ENCODE measurements around the gene PLEKHA5. TPM values are rescaled to one million over a fixed set of nuclear protein-coding genes. Genes with fewer than 3 reads are reported as not detected.
A peak's percentile ranks its signal among the peaks of the same experiment; 100 is the strongest.

The PLEKHA5 gene
- total and polyA plus RNA-seq, 2 of the 4 experiments (the other 2 are of a cell fraction): 5.3 to 12.2 TPM

DNA sequence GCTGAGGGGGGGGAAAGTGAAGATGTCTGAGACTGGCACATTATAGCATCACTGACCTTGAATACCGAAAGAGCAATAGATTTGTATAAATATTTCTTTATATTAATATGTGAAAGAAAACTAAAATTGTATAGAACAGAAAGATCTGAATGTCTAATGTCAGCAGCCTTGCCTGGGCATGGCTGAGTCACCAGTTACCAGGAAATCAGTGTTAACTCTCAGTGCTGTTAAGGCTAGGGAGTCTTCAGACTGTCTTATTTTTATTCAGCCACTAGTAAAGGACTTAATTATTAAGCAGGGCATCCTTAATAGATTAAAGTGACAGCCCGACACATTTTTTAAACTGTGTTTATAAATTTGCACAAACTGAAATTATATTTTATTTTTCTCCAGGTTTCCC, 186.9 kb downstream of the PLEKHA5 start:
- no peaks in the 10 kb centered on the region for H3K9me3 ChIP-seq (ENCODE audit: control insufficient read depth, insufficient read depth, low read length)
- H4K91ac ChIP-seq (ENCODE audit: insufficient read depth, low read depth, low read length): no peak overlapping the region
- dilution Hi-C loops (cut with HindIII; ENCODE audit: low sequenced_read_pairs, unreplicated experiment) (no loop called here), intact Hi-C loops (cut with micrococcal nuclease) (no loop called here), in situ Hi-C loops (cut with MboI; ENCODE audit: low sequenced_read_pairs) (no loop called here)
- WGBS, 2 experiments (ENCODE audit: extremely low coverage in 2 of 2, insufficient read length in 1 of 2): no CpG with 5 or more reads among the region's 2 CpGs
- ChIA-PET POLR2A (ENCODE audit: unreplicated experiment) (no interaction called here), CTCF (interaction anchor here (0.6 kb wide), 1 partner anchor 501 kb away, joined by 9 read pairs; no protein-coding TSS in a partner anchor)
- H3K14ac ChIP-seq (replicated peaks; ENCODE audit: low read depth, low read length): no peak overlapping the region
- H4K20me1 ChIP-seq (ENCODE audit: insufficient read depth, low read length): no peaks in the 10 kb centered on the region
- H2AK5ac ChIP-seq (ENCODE audit: low read depth, low read length): no peak overlapping the region
- H3K79me1 ChIP-seq (ENCODE audit: low read depth in 1 of 2, low read length in 2 of 2): 0 out of 4 replicates have a peak, but pooled peaks cover 0 to 2% of the 10 kb centered on the region in 2 experiments
- H3K9ac ChIP-seq (ENCODE audit: low read depth, low read length): no peak overlapping the region
- H3K4ac ChIP-seq (ENCODE audit: low read depth, low read length): no peak overlapping the region
- no peak overlapping the region for H2AK9ac ChIP-seq (replicated peaks; ENCODE audit: low read depth, low read length, poor library complexity)
- H3K4me3 ChIP-seq (ENCODE audit: insufficient read depth, low read depth, low read length): no peak overlapping the region
- H3K23ac ChIP-seq (ENCODE audit: low read depth, low read length): no peak overlapping the region
- H2AFZ ChIP-seq (replicated peaks; ENCODE audit: low read length, poor library complexity): no peak overlapping the region
- ATAC-seq (ENCODE audit: low read depth) (peak; percentile 96), DNase-seq (peak; percentile 49)
- BruUV-seq (replicated peaks): no TSS peak
- TF ChIP-seq MAZ (IDR thresholded peaks at IDR 0.05; ENCODE audit: borderline replicate concordance, low read depth, low read length): no peak
- peak; percentile 84 for TF ChIP-seq RFX5 (IDR thresholded peaks at IDR 0.05; ENCODE audit: low read depth, low read length)
- no peak for TF ChIP-seq FOS (IDR thresholded peaks at IDR 0.05; ENCODE audit: low read depth, low read length)
- no peak for TF ChIP-seq CHD1 (IDR thresholded peaks at IDR 0.05; ENCODE audit: low read depth, low read length)
- no peak for TF ChIP-seq POLR2A (IDR thresholded peaks at IDR 0.05; ENCODE audit: low read depth, low read length)
- no peak overlapping the region for H3K56ac ChIP-seq (ENCODE audit: extremely low read depth, insufficient read depth, low read length)
- no peaks in the 10 kb centered on the region for H3K27me3 ChIP-seq (ENCODE audit: control insufficient read depth, insufficient read depth, low read length)
- no peak overlapping the region; the same call in 1 of the 2 replicates for H3K4me2 ChIP-seq (ENCODE audit: low read depth, low read length)
- no peak overlapping the region for H2BK15ac ChIP-seq (ENCODE audit: low read depth, low read length)
- H3K18ac ChIP-seq (ENCODE audit: low read depth, low read length): no peak overlapping the region
- no peak overlapping the region for H4K8ac ChIP-seq (ENCODE audit: low read depth in 2 of 2, low read length in 2 of 2)
- H3K27ac ChIP-seq (ENCODE audit: insufficient read depth, low read length): no peak overlapping the region
- H4K5ac ChIP-seq (ENCODE audit: low read depth, low read length): no peak overlapping the region
- H2BK5ac ChIP-seq (ENCODE audit: low read depth, low read length, poor library complexity, severe bottlenecking): no peak overlapping the region
- peaks cover 2% of the 10 kb centered on the region; the same call in 1 of the 2 replicates for H3K4me1 ChIP-seq (ENCODE audit: control insufficient read depth, insufficient read depth, low read length)
- H2BK120ac ChIP-seq (ENCODE audit: low read depth, low read length): no peak overlapping the region
- H2BK20ac ChIP-seq (ENCODE audit: low read depth, low read length): no peak overlapping the region
- no peaks in the 10 kb centered on the region for H3K9me1 ChIP-seq (ENCODE audit: insufficient read depth, low read length)
- H3K36me3 ChIP-seq (ENCODE audit: control insufficient read depth, insufficient read depth, low read length): peaks cover 5% of the 10 kb centered on the region; the same call in 1 of the 2 replicates

All from IMR-90 (cell line).